Fibroblast of lung (primary cell): ENCODE data around the gene ZNF664. TPM values are rescaled to one million over a fixed set of nuclear protein-coding genes. Genes with fewer than 3 reads are reported as not detected.
A peak's percentile ranks its signal among the peaks of the same experiment; 100 is the strongest.

Experiments
- DNase-seq, 2 donors: peaks; one replicate each; pipeline versions ENCODE4 v3.0.0 to v3.0.0-alpha.2; 2010; ENCODE audit warnings: low read depth in 2 of 2
- H2AFZ ChIP-seq: 2 replicates; pipeline ENCODE4 v1.5.1; 2012; ENCODE audit warnings: low read length, control low read depth, inconsistent platforms
- H3K27ac ChIP-seq: 2 replicates; pipeline ENCODE4 v1.5.1; 2011; ENCODE audit warnings: low read length, control low read depth; ENCODE audit not compliant: insufficient read depth
- H3K27me3 ChIP-seq: 2 replicates; pipeline ENCODE4 v1.5.1; 2011; ENCODE audit warnings: mild to moderate bottlenecking, low read length; ENCODE audit not compliant: control insufficient read depth, insufficient read depth
- H3K36me3 ChIP-seq: 2 replicates; pipeline ENCODE4 v1.5.1; 2011; ENCODE audit warnings: low read length; ENCODE audit not compliant: control insufficient read depth, insufficient read depth
- H3K4me1 ChIP-seq: 2 replicates; pipeline ENCODE4 v1.5.1; 2011; ENCODE audit warnings: low read length; ENCODE audit not compliant: control insufficient read depth, insufficient read depth; ENCODE audit errors: extremely low read depth
- H3K4me2 ChIP-seq: 2 replicates; pipeline ENCODE4 v1.5.1; 2011; ENCODE audit warnings: low read length, control low read depth; ENCODE audit not compliant: insufficient read depth; ENCODE audit errors: extremely low read depth
- H3K4me3 ChIP-seq, 4 experiments: fragments of 200-600 bp in 1 of 4; sonication (generic) in 1 of 4; replicated peaks in 1 of 4; 2 replicates each; pipeline ENCODE4 v1.5.1; 2011 to 2016; ENCODE audit warnings: low read length in 4 of 4, low read depth in 3 of 4, mild to moderate bottlenecking in 3 of 4, control low read depth in 2 of 4, inconsistent platforms in 1 of 4, mixed read lengths in 1 of 4; ENCODE audit not compliant: insufficient read depth in 1 of 4; ENCODE audit errors: control extremely low read depth in 1 of 4
- H3K79me2 ChIP-seq: 2 replicates; pipeline ENCODE4 v1.5.1; 2012; ENCODE audit warnings: mild to moderate bottlenecking, low read length, inconsistent platforms; ENCODE audit not compliant: control insufficient read depth, insufficient read depth
- H3K9ac ChIP-seq: 2 replicates; pipeline ENCODE4 v1.5.1; 2011; ENCODE audit warnings: mild to moderate bottlenecking, low read length, control low read depth; ENCODE audit not compliant: insufficient read depth
- H3K9me3 ChIP-seq: 2 replicates; pipeline ENCODE4 v1.5.1; 2012; ENCODE audit warnings: low read depth, low read length; ENCODE audit not compliant: control insufficient read depth, insufficient read depth
- H4K20me1 ChIP-seq: 2 replicates; pipeline ENCODE4 v1.5.1; 2011; ENCODE audit warnings: low read length; ENCODE audit not compliant: control insufficient read depth, insufficient read depth; ENCODE audit errors: extremely low read depth
- EZH2 ChIP-seq: IDR thresholded peaks from 2 replicates; pipeline ENCODE4 v1.5.1; 2012; ENCODE audit warnings: low read length, control low read depth, mild to moderate bottlenecking; ENCODE audit errors: missing control alignments
- polyA plus RNA-seq, 2 donors: library from polyadenylated mRNA; depleted of rRNA in 1 of 2; stranded (reverse) in 1 of 2; unstranded in 1 of 2; fragments of >200 nt; gene quantifications; 2 replicates each; pipeline ENCODE4 v1.2.1, GENCODE V29; 2011 to 2012; ENCODE audit warnings: missing spikeins in 1 of 2
- total RNA-seq: library from RNA; depleted of rRNA; stranded (reverse); fragments of >200 nt; gene quantifications from 2 replicates; pipeline ENCODE4 v1.2.1, GENCODE V29; 2014
- TF ChIP-seq, protein P1 (sequence below), 2 donors: IDR thresholded peaks in 1 of 2; conservative IDR thresholded peaks in 1 of 2; 1 replicate in 1 of 2; 2 replicates in 1 of 2; pipeline ENCODE4 v1.5.1; 2011 to 2012; ENCODE audit warnings: low read length in 2 of 2, control low read depth in 1 of 2, inconsistent platforms in 1 of 2, low read depth in 1 of 2, mild to moderate bottlenecking in 1 of 2

ZNF664 gene
- total and polyA plus RNA-seq, 2 donors (not counting 1 experiment from before 2014, with no cell fraction given): 43.9 to 55.1 TPM

DNA sequence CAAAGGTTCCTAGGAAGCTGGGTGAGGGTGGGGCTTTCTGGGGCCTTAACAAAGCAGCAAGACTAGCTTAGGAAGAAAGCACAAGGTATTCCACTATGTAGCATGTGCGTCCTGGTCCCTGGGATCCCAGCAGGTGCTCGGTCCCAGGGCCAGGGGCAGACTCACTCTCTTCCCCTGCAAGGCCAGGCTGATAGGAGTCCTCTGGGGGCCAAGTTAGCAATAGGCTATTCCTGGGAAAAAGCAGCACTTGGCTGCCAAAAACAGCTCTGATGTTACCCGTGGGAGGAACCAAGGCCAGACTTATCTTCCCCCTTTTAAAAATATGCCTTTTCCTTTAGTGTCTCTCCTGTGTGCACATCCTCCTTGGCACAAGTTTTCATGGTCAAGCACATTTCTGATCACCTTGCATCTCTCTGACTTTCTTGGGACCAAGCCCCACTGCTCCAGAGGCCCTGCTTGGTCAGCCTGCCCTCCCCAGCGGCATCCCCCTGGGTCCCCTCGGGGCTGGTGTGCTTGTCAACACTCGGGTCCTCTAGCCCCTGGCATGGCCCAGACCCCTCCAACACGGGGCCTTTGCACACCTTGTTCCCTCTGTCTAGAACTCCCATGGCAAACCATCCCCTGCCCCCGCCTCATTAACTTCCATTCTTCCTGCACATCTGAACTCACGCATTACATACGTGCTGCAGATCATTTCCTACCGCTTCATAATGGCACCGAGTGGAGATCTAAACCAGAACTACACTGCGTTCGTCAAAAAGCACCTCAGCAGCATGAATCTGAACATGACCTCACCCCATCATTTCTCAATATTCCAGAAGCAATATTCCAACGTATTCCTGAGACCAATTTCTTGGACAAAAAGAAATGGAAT lies 22.3 kb upstream of the ZNF664 start:
- no peaks in the 10 kb centered on the region for H3K36me3 ChIP-seq
- H3K27ac ChIP-seq: no peak overlapping the region
- no peaks in the 10 kb centered on the region for H3K27me3 ChIP-seq
- no peaks in the 10 kb centered on the region for H4K20me1 ChIP-seq
- H3K4me3 ChIP-seq: no peak overlapping the region
- TF ChIP-seq EZH2: no peak
- TF ChIP-seq, protein P1, sequence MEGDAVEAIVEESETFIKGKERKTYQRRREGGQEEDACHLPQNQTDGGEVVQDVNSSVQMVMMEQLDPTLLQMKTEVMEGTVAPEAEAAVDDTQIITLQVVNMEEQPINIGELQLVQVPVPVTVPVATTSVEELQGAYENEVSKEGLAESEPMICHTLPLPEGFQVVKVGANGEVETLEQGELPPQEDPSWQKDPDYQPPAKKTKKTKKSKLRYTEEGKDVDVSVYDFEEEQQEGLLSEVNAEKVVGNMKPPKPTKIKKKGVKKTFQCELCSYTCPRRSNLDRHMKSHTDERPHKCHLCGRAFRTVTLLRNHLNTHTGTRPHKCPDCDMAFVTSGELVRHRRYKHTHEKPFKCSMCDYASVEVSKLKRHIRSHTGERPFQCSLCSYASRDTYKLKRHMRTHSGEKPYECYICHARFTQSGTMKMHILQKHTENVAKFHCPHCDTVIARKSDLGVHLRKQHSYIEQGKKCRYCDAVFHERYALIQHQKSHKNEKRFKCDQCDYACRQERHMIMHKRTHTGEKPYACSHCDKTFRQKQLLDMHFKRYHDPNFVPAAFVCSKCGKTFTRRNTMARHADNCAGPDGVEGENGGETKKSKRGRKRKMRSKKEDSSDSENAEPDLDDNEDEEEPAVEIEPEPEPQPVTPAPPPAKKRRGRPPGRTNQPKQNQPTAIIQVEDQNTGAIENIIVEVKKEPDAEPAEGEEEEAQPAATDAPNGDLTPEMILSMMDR (conservative IDR thresholded peaks at IDR 0.05 in 1 of 2, IDR thresholded peaks at IDR 0.05 in 1 of 2; ENCODE audit: low read depth in 1 of 2, low read length in 2 of 2): no peak
- DNase-seq: no peak
- H3K4me2 ChIP-seq: no peak overlapping the region
- H3K9ac ChIP-seq: no peak overlapping the region
- no peaks in the 10 kb centered on the region for H3K9me3 ChIP-seq
- no peaks in the 10 kb centered on the region for H3K79me2 ChIP-seq
- H3K4me1 ChIP-seq: peaks cover 2% of the 10 kb centered on the region
- H2AFZ ChIP-seq: no peak overlapping the region

DNA sequence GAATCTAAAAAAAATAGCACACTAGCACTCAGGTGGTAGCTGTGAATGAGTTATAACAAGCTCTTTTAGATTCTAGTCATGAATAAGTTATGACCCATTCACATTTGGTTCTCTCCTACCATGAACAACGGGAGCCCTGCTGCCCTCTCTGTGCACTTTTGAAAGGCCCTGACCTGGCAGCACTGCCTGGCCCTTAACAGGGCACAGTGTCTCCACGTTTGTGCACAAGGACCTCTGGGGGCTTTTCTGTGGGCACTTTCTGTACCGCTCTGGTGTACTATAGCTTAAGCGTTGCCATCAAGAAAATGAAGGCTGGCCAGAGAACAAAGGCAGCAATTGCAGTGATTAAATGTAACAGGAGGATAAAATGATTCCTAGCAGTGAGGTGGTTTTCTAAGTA lies 21.5 kb upstream of the ZNF664 start:
- no peak overlapping the region for H3K9ac ChIP-seq
- no peaks in the 10 kb centered on the region for H3K9me3 ChIP-seq
- H4K20me1 ChIP-seq: no peaks in the 10 kb centered on the region
- no peak for DNase-seq
- peaks cover 2% of the 10 kb centered on the region for H3K4me1 ChIP-seq
- H3K27ac ChIP-seq: no peak overlapping the region
- no peak overlapping the region for H2AFZ ChIP-seq
- H3K27me3 ChIP-seq: no peaks in the 10 kb centered on the region
- no peaks in the 10 kb centered on the region for H3K36me3 ChIP-seq
- no peak overlapping the region for H3K4me2 ChIP-seq
- H3K79me2 ChIP-seq: no peaks in the 10 kb centered on the region
- no peak overlapping the region for H3K4me3 ChIP-seq
- no peak for TF ChIP-seq EZH2
- TF ChIP-seq, protein P1 (conservative IDR thresholded peaks at IDR 0.05 in 1 of 2, IDR thresholded peaks at IDR 0.05 in 1 of 2; ENCODE audit: low read depth in 1 of 2, low read length in 2 of 2): no peak

DNA sequence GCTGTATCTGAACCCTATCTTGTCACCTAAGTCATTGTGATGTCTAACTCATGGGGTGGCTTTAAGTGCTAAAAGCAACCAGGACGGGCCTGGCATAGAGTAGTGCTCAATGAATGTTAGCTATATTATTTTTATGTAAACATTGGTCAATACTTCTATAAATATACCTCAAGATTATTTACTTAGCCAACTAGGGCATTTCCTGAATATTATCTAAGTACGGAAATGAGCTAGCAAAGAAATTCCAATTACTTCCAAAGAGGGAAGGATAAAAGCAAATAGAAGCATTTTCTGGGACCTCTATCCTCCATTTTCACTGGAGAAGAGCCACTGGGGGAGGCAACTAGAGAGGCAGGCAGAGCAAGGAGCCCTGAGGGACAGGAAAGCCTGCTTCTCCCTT lies 21.0 kb upstream of the ZNF664 start:
- H3K27ac ChIP-seq: no peak overlapping the region
- no peaks in the 10 kb centered on the region for H3K9me3 ChIP-seq
- H4K20me1 ChIP-seq: no peaks in the 10 kb centered on the region
- DNase-seq: peak in 1 of 2 donors; percentile 31
- H3K36me3 ChIP-seq: no peaks in the 10 kb centered on the region
- H3K9ac ChIP-seq: no peak overlapping the region
- TF ChIP-seq, protein P1 (conservative IDR thresholded peaks at IDR 0.05 in 1 of 2, IDR thresholded peaks at IDR 0.05 in 1 of 2; ENCODE audit: low read depth in 1 of 2, low read length in 2 of 2): no peak
- TF ChIP-seq EZH2: no peak
- H2AFZ ChIP-seq: no peak overlapping the region
- H3K79me2 ChIP-seq: no peaks in the 10 kb centered on the region
- H3K4me2 ChIP-seq: no peak overlapping the region
- H3K4me1 ChIP-seq: peaks cover 2% of the 10 kb centered on the region
- H3K27me3 ChIP-seq: no peaks in the 10 kb centered on the region
- no peak overlapping the region for H3K4me3 ChIP-seq
